PC-9 (cell line): ENCODE results near the gene ESRP2. TPM values are rescaled to one million over a fixed set of nuclear protein-coding genes. Genes with fewer than 3 reads are reported as not detected.

Experiments
- BruUV-seq: library from RNA; stranded (reverse); fragments of 400-500 nt; replicated peaks from 2 replicates; lab custom pipeline; 2021; lab: Mats Ljungman, UMichigan
- CTCF ChIA-PET: fragments of 300-600 bp; sonication (Branson Sonifier 250); formaldehyde crosslinking; loops from one replicate; lab custom pipeline; 2022; ENCODE audit warnings: antibody characterized with exemption; lab: Charles Lee
- POLR2A ChIA-PET: fragments of 300-600 bp; sonication (Branson Sonifier 250); formaldehyde crosslinking; loops from one replicate; lab custom pipeline; 2022; ENCODE audit warnings: antibody characterized with exemption; ENCODE audit not compliant: unreplicated experiment; lab: Charles Lee
- DNase-seq, 2 experiments: peaks; one replicate each; pipeline versions ENCODE4 v3.0.0 to v3.0.0-alpha.2; 2015 to 2022; ENCODE audit warnings: mixed read lengths in 1 of 2
- H2AFZ ChIP-seq: fragments of 200-600 bp; sonication (generic); 2 replicates; pipeline ENCODE4 v1.8.1; 2017; ENCODE audit warnings: antibody characterized with exemption
- H3F3A ChIP-seq: fragments of 200-600 bp; sonication (generic); 2 replicates; pipeline ENCODE4 v1.8.1; 2017; ENCODE audit warnings: antibody characterized with exemption, mild to moderate bottlenecking, low read depth; ENCODE audit not compliant: insufficient read depth
- H3K27ac ChIP-seq: fragments of 200-600 bp; sonication (generic); 2 replicates; pipeline ENCODE4 v1.6.1; 2016; ENCODE audit warnings: mixed run types
- H3K27me3 ChIP-seq: fragments of 200-600 bp; sonication (generic); 2 replicates; pipeline ENCODE4 v1.6.1; 2016; ENCODE audit warnings: low read depth, mixed run types; ENCODE audit not compliant: insufficient read depth
- H3K36me3 ChIP-seq: fragments of 200-600 bp; sonication (generic); 2 replicates; pipeline ENCODE4 v1.6.1; 2016; ENCODE audit warnings: low read depth, mixed run types
- H3K4me1 ChIP-seq: fragments of 200-600 bp; sonication (generic); replicated peaks from 2 replicates; pipeline ENCODE4 v1.6.1; 2016; ENCODE audit warnings: mixed run types; ENCODE audit not compliant: insufficient read depth
- H3K4me2 ChIP-seq: fragments of 200-600 bp; sonication (generic); 2 replicates; pipeline ENCODE4 v1.6.1; 2017; ENCODE audit warnings: mixed run types
- H3K4me3 ChIP-seq: fragments of 200-600 bp; sonication (generic); 2 replicates; pipeline ENCODE4 v1.6.1; 2016; ENCODE audit warnings: mixed run types
- H3K79me2 ChIP-seq: fragments of 200-600 bp; sonication (generic); 2 replicates; pipeline ENCODE4 v1.6.1; 2017; ENCODE audit warnings: low read depth, mixed run types
- H3K9me2 ChIP-seq: fragments of 200-600 bp; sonication (generic); 2 replicates; pipeline ENCODE4 v1.8.1; 2017; ENCODE audit warnings: mild to moderate bottlenecking; ENCODE audit not compliant: insufficient read depth
- H3K9me3 ChIP-seq: fragments of 200-600 bp; sonication (generic); 2 replicates; pipeline ENCODE4 v1.8.1; 2016; ENCODE audit warnings: low read depth; ENCODE audit not compliant: insufficient read depth
- H4K20me1 ChIP-seq: fragments of 200-600 bp; sonication (generic); 2 replicates; pipeline ENCODE4 v1.8.1; 2017; ENCODE audit not compliant: insufficient read depth
- CTCF ChIP-seq: fragments of 200-600 bp; sonication (generic); conservative IDR thresholded peaks from 2 replicates; pipeline ENCODE4 v1.6.1; 2017; ENCODE audit warnings: mixed run types, antibody characterized with exemption, mild to moderate bottlenecking, moderate library complexity
- EZH2 ChIP-seq: fragments of 200-600 bp; sonication (generic); IDR thresholded peaks from 2 replicates; pipeline ENCODE4 v1.8.0; 2017; ENCODE audit warnings: antibody characterized with exemption, low read depth
- intact Hi-C: fragments of 100-400 bp; cut with micrococcal nuclease; formaldehyde crosslinking; loops from one replicate; pipeline ENCODE4 v1.10.0; 2022; ENCODE audit not compliant: unreplicated experiment
- total RNA-seq: library from RNA; stranded (reverse); gene quantifications from 2 replicates; pipeline ENCODE4 v1.2.3, GENCODE V29; 2021

The ESRP2 gene
- total RNA-seq, 1 experiment from 2014 or later: 45.0 TPM

- H3K4me3 ChIP-seq: no peak overlapping the region
- no peaks in the 10 kb centered on the region for H4K20me1 ChIP-seq
- no peaks in the 10 kb centered on the region for H3K27me3 ChIP-seq
- no peaks in the 10 kb centered on the region for H3K79me2 ChIP-seq
- H3K4me1 ChIP-seq: peaks cover 25% of the 10 kb centered on the region
- ChIA-PET POLR2A (interaction anchor here (0.6 kb wide), 1 partner anchor 129 kb away, joined by 7 read pairs; no protein-coding TSS in a partner anchor), CTCF (interaction anchor here (0.5 to 1.2 kb wide), 5 partner anchors 12 to 183 kb away, joined by 3 to 5 read pairs (median 3); no protein-coding TSS in a partner anchor)
- H3K36me3 ChIP-seq: no peaks in the 10 kb centered on the region
- H3K4me2 ChIP-seq: peak overlapping the region; percentile 58
- no peak overlapping the region; the same call in 1 of the 2 replicates for H2AFZ ChIP-seq
- H3K9me3 ChIP-seq: no peaks in the 10 kb centered on the region
- BruUV-seq: no TSS peak
- H3F3A ChIP-seq: peaks cover 28% of the 10 kb centered on the region
- DNase-seq: peak; percentile 46 to 74
- TF ChIP-seq CTCF (no peak), EZH2 (no peak)
- no peaks in the 10 kb centered on the region for H3K9me2 ChIP-seq
- peak overlapping the region; percentile 73 for H3K27ac ChIP-seq
- intact Hi-C loops: no loop called here
Observed at GRCh38 chr16:68257251-68257905, 21.5 kb upstream of the ESRP2 start.

- no peak overlapping the region for H3K27ac ChIP-seq
- H3K4me3 ChIP-seq: no peak overlapping the region
- ChIA-PET CTCF (no interaction called here), POLR2A (no interaction called here)
- BruUV-seq: no TSS peak
- no peak overlapping the region for H3K4me2 ChIP-seq
- no peaks in the 10 kb centered on the region for H3K79me2 ChIP-seq
- H3K27me3 ChIP-seq: no peaks in the 10 kb centered on the region
- peaks cover 26% of the 10 kb centered on the region for H3F3A ChIP-seq
- no peak overlapping the region for H2AFZ ChIP-seq
- H3K9me2 ChIP-seq: no peaks in the 10 kb centered on the region
- no peaks in the 10 kb centered on the region for H3K36me3 ChIP-seq
- intact Hi-C loops: no loop called here
- H3K9me3 ChIP-seq: no peaks in the 10 kb centered on the region
- DNase-seq: no peak
- H4K20me1 ChIP-seq: no peaks in the 10 kb centered on the region
- TF ChIP-seq CTCF: no peak
- TF ChIP-seq EZH2: no peak
- peaks cover 25% of the 10 kb centered on the region for H3K4me1 ChIP-seq
Observed at GRCh38 chr16:68255712-68256111, 19.8 kb upstream of the ESRP2 start.

GRCh38 chr16:68253721-68254120, 17.8 kb upstream of the ESRP2 start:
- Histone ChIP-seq H2AFZ (no peak overlapping the region), H3K36me3 (no peaks in the 10 kb centered on the region), H3K4me1 (peaks cover 23% of the 10 kb centered on the region), H3K9me2 (no peaks in the 10 kb centered on the region), H3K4me2 (no peak overlapping the region), H3K9me3 (no peaks in the 10 kb centered on the region), H4K20me1 (no peaks in the 10 kb centered on the region), H3K27me3 (no peaks in the 10 kb centered on the region), H3K4me3 (no peak overlapping the region), H3K79me2 (no peaks in the 10 kb centered on the region), H3K27ac (no peak overlapping the region), H3F3A (peaks cover 22% of the 10 kb centered on the region)
- ChIA-PET POLR2A (no interaction called here), CTCF (no interaction called here)
- BruUV-seq: no TSS peak
- intact Hi-C loops: no loop called here
- DNase-seq: no peak
- TF ChIP-seq EZH2 (no peak), CTCF (no peak)
